Thyroid gland (tissue), 4 donors: Measurements from ENCODE around the gene FRAS1. TPM values are rescaled to one million over a fixed set of nuclear protein-coding genes. Genes with fewer than 3 reads are reported as not detected.
"Not testable (repeated sequence)": the region's sequence is repeated elsewhere in the genome, so short reads cannot be mapped to it uniquely, and the experiment has no call there.

Experiments used
- DNase-seq, 2 donors: peaks; one replicate each; pipeline ENCODE4 v3.0.0-alpha.2; 2019
- H3K27ac ChIP-seq, 3 donors: fragments of 200-600 bp; sonication (generic); 1 replicate in 2 of 3; 2 replicates in 1 of 3; pipeline ENCODE4 v1.5.1; 2016 to 2019; ENCODE audit warnings: mild to moderate bottlenecking in 1 of 3, moderate library complexity in 1 of 3
- H3K27me3 ChIP-seq: fragments of 200-600 bp; sonication (generic); one replicate; pipeline ENCODE4 v1.5.1; 2019
- H3K36me3 ChIP-seq, 2 donors: fragments of 200-600 bp; sonication (generic); one replicate each; pipeline ENCODE4 v1.5.1; 2016 to 2019
- H3K4me1 ChIP-seq, 2 donors: fragments of 200-600 bp; sonication (generic); one replicate each; pipeline ENCODE4 v1.5.1; 2017 to 2019
- H3K4me3 ChIP-seq, 3 donors: fragments of 200-600 bp; sonication (generic); replicated peaks in 1 of 3; 1 replicate in 2 of 3; 2 replicates in 1 of 3; pipeline ENCODE4 v1.5.1; 2016; ENCODE audit warnings: mild to moderate bottlenecking in 1 of 3
- H3K9me3 ChIP-seq: fragments of 200-600 bp; sonication (generic); one replicate; pipeline ENCODE4 v1.5.1; 2017
- CTCF ChIP-seq, 6 experiments: fragments of 200-600 bp in 3 of 6; fragments of 450-650 bp in 3 of 6; sonication (generic) in 3 of 6; IDR thresholded peaks; one replicate each; pipeline ENCODE4 v1.5.1; 2016 to 2019; ENCODE audit warnings: antibody characterized with exemption in 6 of 6, mild to moderate bottlenecking in 2 of 6, inconsistent platforms in 1 of 6, moderate library complexity in 1 of 6
- POLR2A ChIP-seq, 2 donors: fragments of 450-650 bp; IDR thresholded peaks; one replicate each; pipeline ENCODE4 v1.6.1; 2017; ENCODE audit warnings: antibody characterized with exemption in 2 of 2, mild to moderate bottlenecking in 2 of 2, moderate library complexity in 1 of 2
- WGBS, 2 donors: methylation state at CpG; one replicate each; pipeline ENCODE4 v1.1.5; 2017; 5-methylcytosine and 5-hydroxymethylcytosine counted together
- intact Hi-C: fragments of 100-400 bp; cut with DNase I; formaldehyde crosslinking; loops from one replicate; pipeline ENCODE4 v1.15.1; 2023
- total RNA-seq, 4 donors: library from RNA; depleted of rRNA; stranded (reverse); fragments of >200 nt; gene quantifications; one replicate each; pipeline ENCODE4 v1.2.3, GENCODE V29; 2016

Gene FRAS1
- total RNA-seq, 4 donors from 2014 or later: 25.4 to 42.3 (median 31.7) TPM

GRCh38 chr4:78247536-78248285 lies 190.6 kb downstream of the FRAS1 start:
- peak in 1 of 2 donors; percentile 8 for DNase-seq
- no peak overlapping the region for H3K27ac ChIP-seq
- H3K4me3 ChIP-seq: no peak overlapping the region
- no peaks in the 10 kb centered on the region for H3K36me3 ChIP-seq
- WGBS, 2 donors: 62 to 65% methylated on average over 8 of the region's 8 CpGs
- no peak for TF ChIP-seq CTCF (IDR thresholded peaks at IDR 0.05)
- no peak for TF ChIP-seq POLR2A (IDR thresholded peaks at IDR 0.05)
- intact Hi-C loops: no loop called here
- H3K9me3 ChIP-seq: no peaks in the 10 kb centered on the region
- H3K27me3 ChIP-seq: no peaks in the 10 kb centered on the region
- H3K4me1 ChIP-seq: peaks cover 7 to 8% of the 10 kb centered on the region in 2 donors

GRCh38 chr4:78250500-78250899 lies 193.4 kb downstream of the FRAS1 start:
- TF ChIP-seq POLR2A (IDR thresholded peaks at IDR 0.05): no peak
- TF ChIP-seq CTCF (IDR thresholded peaks at IDR 0.05): no peak
- H3K27ac ChIP-seq: no peak overlapping the region
- H3K9me3 ChIP-seq: no peaks in the 10 kb centered on the region
- 84 to 92% methylated on average over 2 of the region's 2 CpGs for WGBS, 2 donors
- intact Hi-C loops: no loop called here
- no peaks in the 10 kb centered on the region for H3K36me3 ChIP-seq
- H3K4me3 ChIP-seq: no peak overlapping the region
- H3K4me1 ChIP-seq: peaks cover 7 to 8% of the 10 kb centered on the region in 2 donors
- no peak for DNase-seq
- no peaks in the 10 kb centered on the region for H3K27me3 ChIP-seq

- H3K36me3 ChIP-seq, H3K27me3 ChIP-seq, DNase-seq, H3K4me3 ChIP-seq, H3K4me1 ChIP-seq, H3K27ac ChIP-seq, intact Hi-C loops, H3K9me3 ChIP-seq: not testable (repeated sequence)
- WGBS, 2 donors: 91 to 92% methylated on average over 8 of the region's 8 CpGs
Observed at GRCh38 chr4:78252773-78253172, 195.7 kb downstream of the FRAS1 start.

- H3K9me3 ChIP-seq: no peaks in the 10 kb centered on the region
- no peaks in the 10 kb centered on the region for H3K4me1 ChIP-seq
- DNase-seq: no peak
- H3K4me3 ChIP-seq: no peak overlapping the region
- no peak for TF ChIP-seq POLR2A (IDR thresholded peaks at IDR 0.05)
- TF ChIP-seq CTCF (IDR thresholded peaks at IDR 0.05): no peak
- 64 to 68% methylated on average over 4 of the region's 4 CpGs for WGBS, 2 donors
- H3K27ac ChIP-seq: no peak overlapping the region
- H3K36me3 ChIP-seq: no peaks in the 10 kb centered on the region
- no peaks in the 10 kb centered on the region for H3K27me3 ChIP-seq
- intact Hi-C loops: no loop called here
Observed at GRCh38 chr4:78254893-78255292, 197.8 kb downstream of the FRAS1 start.

- intact Hi-C loops: no loop called here
Observed at GRCh38 chr4:78265006-78265405, 207.9 kb downstream of the FRAS1 start.

More at GRCh38 chr4:78265006-78265405, 207.9 kb downstream of the FRAS1 start:
- DNase-seq: no peak
- no peak for TF ChIP-seq CTCF (IDR thresholded peaks at IDR 0.05)
- no peak for TF ChIP-seq POLR2A (IDR thresholded peaks at IDR 0.05)
- no peaks in the 10 kb centered on the region for H3K36me3 ChIP-seq
- 65 to 74% methylated on average over 5 of the region's 5 CpGs for WGBS, 2 donors
- H3K4me3 ChIP-seq: no peak overlapping the region
- H3K9me3 ChIP-seq: no peaks in the 10 kb centered on the region
- no peaks in the 10 kb centered on the region for H3K27me3 ChIP-seq
- no peaks in the 10 kb centered on the region for H3K4me1 ChIP-seq
- no peak overlapping the region for H3K27ac ChIP-seq
